Measurements from ENCODE around the gene APOBEC3G. TPM values are rescaled to one million over a fixed set of nuclear protein-coding genes. Genes with fewer than 3 reads are reported as not detected.
"Not testable (repeated sequence)": the region's sequence is repeated elsewhere in the genome, so short reads cannot be mapped to it uniquely, and the experiment has no call there.

The APOBEC3G gene
- 9.8 and 14.0 TPM in 2 replicates for total RNA-seq (2014; rRNA removed; shearing (Covaris generic))
- polyA plus RNA-seq (2015; cell fraction: cytosol; rRNA removed) = 14.7 and 16.4 TPM in 2 replicates
- 10.4 and 15.9 TPM in 2 replicates for polyA plus RNA-seq (2015; cell fraction: nucleus; rRNA removed)

- in situ Hi-C loops (cut with HindIII; ENCODE audit: low pct_unique_long_range_greater_than_20kb, low sequenced_read_pairs) = not testable (repeated sequence)
Observed at GRCh38 chr22:39077026-39077840, at the start of gene APOBEC3G. TSS of gene APOBEC3G (plus strand) at chr22:39077275. CDS start at chr22:39077362, 87 bp downstream.

DNA sequence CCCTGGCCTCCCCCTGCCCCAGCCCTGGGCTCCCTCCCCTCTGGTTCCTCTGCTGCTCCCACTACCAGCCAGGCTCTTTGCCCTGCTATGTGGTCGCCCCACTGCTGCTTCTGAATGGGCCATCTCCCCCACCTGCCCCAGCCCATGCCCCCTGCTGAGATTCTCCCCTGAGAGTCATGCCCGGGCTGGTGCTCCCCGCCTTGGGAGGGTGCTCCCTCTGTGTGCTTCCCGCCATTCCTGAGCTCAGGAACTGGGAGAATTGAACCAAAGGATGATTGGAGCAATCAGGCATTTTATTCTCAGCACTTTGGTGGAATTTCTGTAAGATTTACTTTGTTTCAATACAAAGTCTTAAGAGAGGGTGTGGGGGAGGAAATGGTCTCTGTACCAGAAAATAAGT, 49.4 kb upstream of the APOBEC3G start:
- in situ Hi-C loops (cut with HindIII; ENCODE audit: low pct_unique_long_range_greater_than_20kb, low sequenced_read_pairs) = no loop called here
- no peak for DNase-seq (ENCODE audit: low read depth, low spot score)

More at GRCh38 chr22:39077026-39077840, at the start of gene APOBEC3G:
- peak; percentile 55 for DNase-seq (ENCODE audit: low read depth, low spot score)

- DNase-seq (ENCODE audit: low read depth, low spot score) = no peak
- in situ Hi-C loops (cut with HindIII; ENCODE audit: low pct_unique_long_range_greater_than_20kb, low sequenced_read_pairs) = no loop called here
Observed at GRCh38 chr22:39028281-39028680, 48.8 kb upstream of the APOBEC3G start.

- DNase-seq (ENCODE audit: low read depth, low spot score) = no peak
- in situ Hi-C loops (cut with HindIII; ENCODE audit: low pct_unique_long_range_greater_than_20kb, low sequenced_read_pairs) = no loop called here
Observed at GRCh38 chr22:39029227-39029626, 47.8 kb upstream of the APOBEC3G start.

GRCh38 chr22:39030705-39031104, 46.4 kb upstream of the APOBEC3G start:
- DNase-seq (ENCODE audit: low read depth, low spot score) = no peak
- in situ Hi-C loops (cut with HindIII; ENCODE audit: low pct_unique_long_range_greater_than_20kb, low sequenced_read_pairs) = no loop called here

DNA sequence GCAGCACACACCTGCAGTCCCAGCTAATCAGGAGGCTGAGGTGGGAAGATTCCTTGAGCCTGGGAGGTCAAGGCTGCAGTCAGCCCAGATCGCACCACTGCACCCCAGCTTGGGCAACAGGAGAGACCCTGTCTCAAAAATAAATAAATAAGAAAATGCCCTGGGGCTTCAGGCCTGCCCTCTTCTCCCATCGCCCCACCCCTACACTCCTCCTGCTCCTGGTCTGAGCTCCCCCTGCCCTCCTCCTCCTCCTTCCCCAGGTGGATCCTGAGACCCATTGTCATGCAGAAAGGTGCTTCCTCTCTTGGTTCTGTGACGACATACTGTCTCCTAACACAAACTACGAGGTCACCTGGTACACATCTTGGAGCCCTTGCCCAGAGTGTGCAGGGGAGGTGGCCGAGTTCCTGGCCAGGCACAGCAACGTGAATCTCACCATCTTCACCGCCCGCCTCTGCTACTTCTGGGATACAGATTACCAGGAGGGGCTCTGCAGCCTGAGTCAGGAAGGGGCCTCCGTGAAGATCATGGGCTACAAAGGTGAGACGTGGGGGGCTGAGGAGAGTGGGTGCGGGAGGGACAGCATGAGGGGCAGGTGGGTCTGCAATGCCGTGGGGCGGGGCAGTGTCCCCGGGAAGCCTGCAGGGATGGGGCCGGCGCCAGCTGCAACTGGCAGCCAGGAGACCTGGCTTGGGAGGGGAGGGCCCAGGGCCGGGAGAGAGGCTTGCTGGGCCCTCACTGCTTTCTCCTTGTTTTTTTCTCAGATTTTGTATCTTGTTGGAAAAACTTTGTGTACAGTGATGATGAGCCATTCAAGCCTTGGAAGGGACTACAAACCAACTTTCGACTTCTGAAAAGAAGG, 45.4 kb upstream of the APOBEC3G start:
- in situ Hi-C loops (cut with HindIII; ENCODE audit: low pct_unique_long_range_greater_than_20kb, low sequenced_read_pairs); DNase-seq (ENCODE audit: low read depth, low spot score): not testable (repeated sequence)

DNA sequence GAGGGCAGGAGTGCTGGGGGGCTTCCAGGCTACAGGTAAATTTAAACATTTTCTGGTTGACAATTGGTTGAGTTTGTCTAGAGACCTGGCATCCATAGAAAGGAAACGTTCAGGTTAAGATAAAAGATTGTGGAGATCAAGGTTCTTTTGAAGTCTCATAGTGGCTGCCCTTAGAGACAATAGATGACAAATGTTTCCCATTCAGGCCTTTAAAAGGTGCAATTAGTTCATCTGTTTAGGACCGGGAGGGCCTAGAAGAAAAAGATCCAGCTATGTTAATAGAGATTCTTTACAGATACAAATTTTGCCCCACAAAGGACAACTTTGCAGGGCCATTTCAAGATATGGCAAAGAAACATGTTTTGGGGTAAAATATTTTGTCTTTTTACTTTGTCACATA, 40.0 kb upstream of the APOBEC3G start:
- in situ Hi-C loops (cut with HindIII; ENCODE audit: low pct_unique_long_range_greater_than_20kb, low sequenced_read_pairs); DNase-seq (ENCODE audit: low read depth, low spot score): not testable (repeated sequence)

DNA sequence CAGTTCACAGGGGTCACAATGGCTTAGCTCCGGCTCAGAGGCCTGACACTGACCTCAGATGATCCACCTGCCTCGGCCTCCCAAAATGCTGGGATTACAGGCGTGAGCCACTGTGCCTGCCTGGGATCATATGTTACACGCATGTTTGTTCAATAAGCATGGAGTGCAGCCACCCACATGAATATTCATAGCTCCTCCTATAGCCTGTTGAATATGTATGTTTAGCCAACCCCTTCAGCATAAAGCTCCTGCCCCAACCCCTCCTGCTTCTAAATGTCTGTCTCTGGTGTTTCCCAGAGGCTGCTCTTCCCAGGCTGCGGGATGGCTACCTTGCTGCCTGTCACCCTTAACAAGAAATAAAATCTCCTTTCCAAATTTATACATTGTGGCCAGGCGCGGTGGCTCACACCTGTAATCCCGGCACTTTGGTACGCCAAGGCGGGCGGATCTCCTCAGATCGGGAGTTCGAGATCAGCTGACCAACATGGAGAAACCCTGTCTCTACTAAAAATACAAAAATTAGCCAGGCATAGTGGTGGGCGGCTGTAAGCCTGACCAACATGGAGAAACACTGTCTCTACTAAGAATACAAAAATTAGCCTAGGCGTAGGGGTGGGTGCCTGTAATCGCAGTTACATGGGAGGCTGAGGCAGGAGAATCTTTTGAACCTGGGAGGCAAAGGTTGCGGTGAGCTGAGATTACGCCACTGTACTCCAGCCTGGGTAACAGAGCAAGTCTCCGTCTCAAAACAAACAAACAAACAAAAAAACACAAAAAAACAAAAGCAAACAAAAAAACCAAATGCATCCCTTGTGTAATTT, 37.6 kb upstream of the APOBEC3G start:
- in situ Hi-C loops (cut with HindIII; ENCODE audit: low pct_unique_long_range_greater_than_20kb, low sequenced_read_pairs) = no loop called here
- DNase-seq (ENCODE audit: low read depth, low spot score) = no peak

GRCh38 chr22:39040155-39040537, 36.9 kb upstream of the APOBEC3G start:
- DNase-seq (ENCODE audit: low read depth, low spot score); in situ Hi-C loops (cut with HindIII; ENCODE audit: low pct_unique_long_range_greater_than_20kb, low sequenced_read_pairs): not testable (repeated sequence)

GRCh38 chr22:39040538-39041296, 36.4 kb upstream of the APOBEC3G start, which contains the start of gene APOBEC3F:
TSS of gene APOBEC3F (plus strand) at chr22:39040864. CDS start at chr22:39040961, 97 bp downstream.
- DNase-seq (ENCODE audit: low read depth, low spot score) = peak; percentile 61

DNA sequence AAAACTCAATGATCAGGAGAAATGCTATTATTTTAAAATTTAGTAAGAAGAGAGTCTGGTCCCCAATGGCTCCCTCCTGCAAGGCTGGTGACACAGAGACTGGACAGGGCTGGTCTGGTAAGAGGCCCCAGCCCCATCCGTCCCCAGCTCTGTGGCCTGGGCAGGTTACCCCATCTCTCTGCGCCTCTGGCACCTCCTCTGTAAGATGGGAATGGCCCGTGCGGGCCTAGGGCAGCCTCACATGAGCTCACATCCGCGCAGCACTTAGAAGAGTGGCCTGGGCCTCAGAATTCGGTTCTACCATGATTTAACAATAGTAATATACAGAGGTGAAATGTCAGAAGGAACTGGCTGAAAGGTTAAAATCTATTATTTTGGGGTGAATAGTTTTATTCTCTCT, 35.2 kb upstream of the APOBEC3G start:
- no peak for DNase-seq (ENCODE audit: low read depth, low spot score)
- in situ Hi-C loops (cut with HindIII; ENCODE audit: low pct_unique_long_range_greater_than_20kb, low sequenced_read_pairs) = no loop called here

More at GRCh38 chr22:39040538-39041296, 36.4 kb upstream of the APOBEC3G start, which contains the start of gene APOBEC3F:
- in situ Hi-C loops (cut with HindIII; ENCODE audit: low pct_unique_long_range_greater_than_20kb, low sequenced_read_pairs) = not testable (repeated sequence)

DNA sequence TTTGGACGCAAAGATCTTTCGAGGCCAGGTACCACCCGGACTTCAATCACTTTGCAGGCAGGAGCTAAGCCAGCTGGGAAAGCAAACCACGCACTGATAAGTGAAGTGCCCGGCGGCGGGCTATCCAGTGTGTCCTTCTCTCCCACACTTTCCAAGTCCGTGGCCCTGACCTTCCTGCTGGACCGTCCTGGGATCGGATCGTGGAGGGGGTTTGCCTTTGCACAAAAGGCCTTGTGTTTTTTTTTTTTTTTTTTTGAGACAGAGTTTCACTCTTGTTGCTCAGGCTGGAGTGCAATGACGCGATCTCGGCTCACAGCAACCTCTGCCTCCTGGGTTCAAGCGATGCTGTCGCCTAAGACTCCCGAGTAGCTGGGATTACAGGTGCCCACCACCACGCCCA, 34.0 kb upstream of the APOBEC3G start:
- in situ Hi-C loops (cut with HindIII; ENCODE audit: low pct_unique_long_range_greater_than_20kb, low sequenced_read_pairs) = not testable (repeated sequence)

GRCh38 chr22:39045136-39045535, 31.9 kb upstream of the APOBEC3G start:
- DNase-seq (ENCODE audit: low read depth, low spot score); in situ Hi-C loops (cut with HindIII; ENCODE audit: low pct_unique_long_range_greater_than_20kb, low sequenced_read_pairs): not testable (repeated sequence)

More for the DNA sequence above, 34.0 kb upstream of the APOBEC3G start:
- not testable (repeated sequence) for DNase-seq (ENCODE audit: low read depth, low spot score)

GRCh38 chr22:39049486-39049885, 27.6 kb upstream of the APOBEC3G start:
- in situ Hi-C loops (cut with HindIII; ENCODE audit: low pct_unique_long_range_greater_than_20kb, low sequenced_read_pairs); DNase-seq (ENCODE audit: low read depth, low spot score): not testable (repeated sequence)

- in situ Hi-C loops (cut with HindIII; ENCODE audit: low pct_unique_long_range_greater_than_20kb, low sequenced_read_pairs) = not testable (repeated sequence)
Observed at GRCh38 chr22:39051844-39052495, 25.1 kb upstream of the APOBEC3G start.

GRCh38 chr22:39055658-39056057, 21.4 kb upstream of the APOBEC3G start:
- no peak for DNase-seq (ENCODE audit: low read depth, low spot score)
- in situ Hi-C loops (cut with HindIII; ENCODE audit: low pct_unique_long_range_greater_than_20kb, low sequenced_read_pairs) = no loop called here

More at GRCh38 chr22:39051844-39052495, 25.1 kb upstream of the APOBEC3G start:
- DNase-seq (ENCODE audit: low read depth, low spot score) = not testable (repeated sequence)

Measured in SK-MEL-5 (cell line).